Measurements from ENCODE around the gene KCNJ1.

The KCNJ1 gene

GRCh38 chr11:128867277-128867676, at the start of gene KCNJ1:
Gene KCNJ1 (minus strand): TSS chr11:128867296. CDS start chr11:128840243, 27,053 bp downstream.
- TF ChIP-seq CTCF (conservative IDR thresholded peaks at IDR 0.05; ENCODE audit: low read depth, low read length), result no peak
- H3K4me3 ChIP-seq (ENCODE audit: low read length), result no peak within 1 kb of the TSS
- no peak for DNase-seq (ENCODE audit: low read depth)

- no peak overlapping the region for H3K4me3 ChIP-seq (ENCODE audit: low read length)
- no peak for TF ChIP-seq CTCF (conservative IDR thresholded peaks at IDR 0.05; ENCODE audit: low read depth, low read length)
- DNase-seq (ENCODE audit: low read depth), result no peak
These were observed 49.6 kb upstream of the KCNJ1 start for GRCh38 chr11:128916681-128917080.

- H3K4me3 ChIP-seq (ENCODE audit: low read length), result no peak overlapping the region
- no peak for DNase-seq (ENCODE audit: low read depth)
- no peak for TF ChIP-seq CTCF (conservative IDR thresholded peaks at IDR 0.05; ENCODE audit: low read depth, low read length)
These were observed 49.0 kb upstream of the KCNJ1 start for GRCh38 chr11:128916037-128916572.

- no peak overlapping the region for H3K4me3 ChIP-seq (ENCODE audit: low read length)
- no peak for DNase-seq (ENCODE audit: low read depth)
- TF ChIP-seq CTCF (conservative IDR thresholded peaks at IDR 0.05; ENCODE audit: low read depth, low read length), result no peak
These were observed 48.0 kb upstream of the KCNJ1 start for GRCh38 chr11:128915149-128915521.

GRCh38 chr11:128914216-128915148, 47.4 kb upstream of the KCNJ1 start:
- no peak overlapping the region for H3K4me3 ChIP-seq (ENCODE audit: low read length)
- TF ChIP-seq CTCF (conservative IDR thresholded peaks at IDR 0.05; ENCODE audit: low read depth, low read length), result no peak
- no peak for DNase-seq (ENCODE audit: low read depth)

- H3K4me3 ChIP-seq (ENCODE audit: low read length), result no peak overlapping the region
- TF ChIP-seq CTCF (conservative IDR thresholded peaks at IDR 0.05; ENCODE audit: low read depth, low read length), result no peak
- no peak for DNase-seq (ENCODE audit: low read depth)
These were observed 46.7 kb upstream of the KCNJ1 start for GRCh38 chr11:128913806-128914205.

GRCh38 chr11:128911701-128912100, 44.6 kb upstream of the KCNJ1 start:
- TF ChIP-seq CTCF (conservative IDR thresholded peaks at IDR 0.05; ENCODE audit: low read depth, low read length), result no peak
- H3K4me3 ChIP-seq (ENCODE audit: low read length), result no peak overlapping the region
- DNase-seq (ENCODE audit: low read depth), result no peak

Data from retinal pigment epithelial cell (primary cell).